DMS79 treated with DMSO at 0.1 percent for 48 hours (cell line): ENCODE results near the gene ZMYM1.
"Not testable (repeated sequence)": the region's sequence is repeated elsewhere in the genome, so short reads cannot be mapped to it uniquely, and the experiment has no call there.

Experiments used
- DNase-seq: peaks from one replicate; lab custom pipeline; 2025; lab: John Stamatoyannopoulos, UW

Gene ZMYM1

GRCh38 chr1:35079003-35079930 is at the start of gene ZMYM1:
TSS of gene ZMYM1 (plus strand) at chr1:35079385. CDS start at chr1:35093988, 14,603 bp downstream.
- DNase-seq = peak; percentile 93

DNA sequence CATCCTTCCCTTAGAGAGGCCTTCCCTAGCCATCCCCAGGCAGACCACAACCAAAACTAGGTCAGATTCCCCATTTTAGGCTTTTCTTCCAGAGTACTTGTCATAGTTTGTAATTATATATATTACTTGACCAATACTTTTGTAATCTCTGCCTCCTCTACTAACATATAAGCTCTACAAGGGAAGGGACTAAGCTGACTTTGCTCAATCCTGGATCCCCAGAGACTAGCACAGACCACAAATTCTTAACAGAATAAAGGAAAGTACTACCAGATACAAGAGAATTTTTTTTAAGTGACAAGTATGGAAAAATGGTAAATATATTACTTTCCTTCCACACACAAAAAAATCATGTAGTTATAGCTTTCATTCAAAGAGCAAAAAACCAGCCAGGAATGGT is 49.4 kb upstream of the ZMYM1 start:
- no peak for DNase-seq

GRCh38 chr1:35030338-35030737 is 48.8 kb upstream of the ZMYM1 start:
- no peak for DNase-seq

GRCh38 chr1:35030756-35031446 is 48.3 kb upstream of the ZMYM1 start:
- DNase-seq = peak; percentile 18

DNA sequence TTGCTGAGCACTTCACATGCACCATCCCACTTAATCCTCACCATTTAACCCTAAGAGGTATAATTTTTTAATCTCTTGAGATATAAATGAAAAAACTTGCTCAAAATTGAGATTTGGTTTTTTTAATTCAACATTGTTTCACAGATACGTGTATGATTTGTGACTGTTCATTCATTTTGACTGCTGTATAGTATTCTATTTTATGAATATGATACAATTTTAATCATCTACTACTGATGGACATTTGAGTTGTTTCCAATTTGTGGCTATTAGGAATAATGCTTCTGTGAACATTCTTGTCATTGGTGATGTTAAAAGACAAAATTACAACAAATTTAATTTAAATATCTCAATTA is 46.8 kb upstream of the ZMYM1 start:
- no peak for DNase-seq

DNA sequence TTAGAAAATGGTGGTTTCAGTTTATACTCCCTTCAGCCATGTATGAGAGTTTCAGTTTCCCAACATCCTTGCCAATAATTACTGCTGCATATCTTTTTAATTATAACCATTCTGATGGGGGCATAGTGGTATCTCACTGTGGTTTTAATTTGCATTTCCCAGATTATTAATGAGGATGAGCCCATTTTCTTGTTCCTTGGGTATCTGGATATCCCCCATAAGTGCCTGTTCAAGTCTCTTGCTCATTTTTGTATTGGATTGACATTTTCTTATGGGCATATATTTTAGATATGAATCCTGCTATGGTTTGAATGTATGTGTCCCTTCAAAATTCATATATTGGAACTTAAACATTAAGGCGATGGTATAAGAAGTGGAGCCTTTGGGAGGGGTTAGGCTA is 45.8 kb upstream of the ZMYM1 start:
- no peak for DNase-seq

GRCh38 chr1:35036621-35037020 is 42.6 kb upstream of the ZMYM1 start:
- no peak for DNase-seq

DNA sequence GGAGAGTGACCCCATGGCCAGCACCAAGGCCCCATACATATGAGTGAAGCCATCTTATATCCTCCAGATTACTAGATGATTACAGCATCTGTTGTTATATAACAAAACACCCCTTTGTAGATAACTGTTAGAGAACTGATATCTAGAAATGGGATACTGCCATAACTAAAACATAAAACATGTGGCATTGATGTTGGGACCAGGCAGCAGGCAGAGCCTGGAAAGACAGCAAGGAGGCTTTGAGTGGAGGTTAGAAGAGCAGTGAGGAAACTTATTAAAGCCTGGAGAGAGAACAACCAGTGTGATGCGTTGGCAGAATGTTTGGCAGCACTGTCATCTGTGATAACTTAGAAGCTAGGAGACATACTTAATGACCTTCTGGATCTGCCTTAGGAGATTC is 42.0 kb upstream of the ZMYM1 start:
- no peak for DNase-seq

GRCh38 chr1:35038723-35039122 is 40.5 kb upstream of the ZMYM1 start:
- no peak for DNase-seq

DNA sequence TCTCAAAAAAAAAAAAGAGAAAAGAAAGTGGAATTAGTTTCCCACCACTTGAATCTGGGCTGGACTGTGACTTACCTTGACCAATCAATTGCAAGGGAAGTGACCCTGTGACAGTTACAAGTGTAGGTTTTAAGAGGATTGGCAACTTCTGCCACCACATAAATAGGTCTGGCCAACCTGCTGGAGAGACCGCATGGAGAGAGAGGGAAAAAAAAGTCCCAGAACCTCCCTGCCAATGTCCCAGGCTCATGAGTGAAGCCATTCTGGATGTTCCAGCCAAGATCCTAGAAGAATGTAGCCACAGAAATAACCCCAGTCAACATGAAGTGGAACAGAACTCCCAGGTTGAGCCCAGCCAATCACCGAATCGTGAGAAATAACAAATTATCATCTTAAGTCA is 35.7 kb upstream of the ZMYM1 start:
- DNase-seq = no peak

- no peak for DNase-seq
Observed at GRCh38 chr1:35044431-35044830, 34.8 kb upstream of the ZMYM1 start.

DNA sequence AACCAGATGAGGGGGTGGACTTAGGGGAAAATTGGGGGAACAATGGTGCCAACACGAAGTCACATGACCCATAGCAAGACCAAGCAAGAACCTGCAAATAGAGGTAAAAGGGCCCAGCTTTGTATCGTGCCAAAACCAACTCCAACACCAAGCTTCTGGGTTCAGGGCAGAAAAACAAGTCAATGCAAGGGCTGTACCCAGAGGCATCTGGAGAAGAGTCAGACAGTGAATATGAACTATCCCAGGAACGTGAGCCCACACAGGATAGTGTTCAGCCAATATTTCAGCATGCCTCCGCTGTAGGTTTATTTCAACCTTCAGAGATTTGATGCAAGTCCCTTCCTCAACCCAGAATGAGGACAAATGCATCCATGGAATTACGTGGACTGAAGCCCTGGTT is 32.5 kb upstream of the ZMYM1 start:
- DNase-seq = no peak

DNA sequence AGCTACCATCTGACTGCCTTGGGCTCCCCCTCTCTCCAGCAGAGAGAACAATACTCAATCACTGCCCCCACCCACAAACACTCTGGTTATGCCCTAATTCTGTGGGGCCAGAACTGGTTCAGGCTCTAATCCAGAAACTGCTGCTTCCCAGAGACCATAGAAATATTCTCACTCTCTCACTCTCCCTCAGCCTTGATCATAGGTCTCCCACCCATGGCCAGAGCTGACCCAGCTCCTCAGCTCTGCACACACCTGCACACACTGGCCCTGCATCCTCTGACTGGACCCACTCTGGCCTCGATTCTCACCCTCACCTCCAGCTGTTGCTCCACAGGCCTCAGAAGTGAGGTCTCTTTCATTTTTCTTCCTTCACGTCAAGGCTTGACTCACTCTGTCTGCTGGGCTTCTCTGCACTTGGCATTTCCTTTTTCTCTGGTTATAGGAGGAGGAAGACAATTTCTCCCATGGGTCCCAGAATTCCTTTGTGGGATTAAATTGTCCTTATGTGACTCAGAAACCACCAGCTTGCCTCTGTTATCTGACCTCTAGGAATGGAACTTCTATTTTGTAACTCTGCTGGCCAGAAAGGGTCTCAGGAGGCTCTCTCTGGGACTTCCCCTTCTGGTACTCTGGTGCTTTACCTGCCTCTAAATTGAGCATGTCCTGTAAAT is 31.9 kb upstream of the ZMYM1 start:
- DNase-seq = no peak

DNA sequence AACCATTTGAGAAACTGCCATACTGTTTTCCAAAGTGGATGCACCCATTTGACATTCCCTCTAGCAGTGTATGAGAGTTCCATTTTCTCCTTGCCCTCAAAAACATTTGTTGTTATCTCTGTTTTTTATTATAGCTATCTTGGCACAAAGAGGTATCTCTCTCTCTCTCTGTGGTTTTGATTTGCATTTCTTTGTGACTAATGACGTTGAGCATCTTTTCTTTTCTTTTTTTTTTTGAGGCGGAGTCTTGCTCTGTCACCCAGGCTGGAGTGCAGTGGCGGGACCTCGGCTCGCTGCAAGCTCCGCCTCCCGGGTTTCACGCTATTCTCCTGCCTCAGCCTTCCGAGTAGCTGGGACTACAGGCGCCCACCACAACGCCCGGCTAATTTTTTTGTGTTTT is 30.1 kb upstream of the ZMYM1 start:
- DNase-seq = no peak

DNA sequence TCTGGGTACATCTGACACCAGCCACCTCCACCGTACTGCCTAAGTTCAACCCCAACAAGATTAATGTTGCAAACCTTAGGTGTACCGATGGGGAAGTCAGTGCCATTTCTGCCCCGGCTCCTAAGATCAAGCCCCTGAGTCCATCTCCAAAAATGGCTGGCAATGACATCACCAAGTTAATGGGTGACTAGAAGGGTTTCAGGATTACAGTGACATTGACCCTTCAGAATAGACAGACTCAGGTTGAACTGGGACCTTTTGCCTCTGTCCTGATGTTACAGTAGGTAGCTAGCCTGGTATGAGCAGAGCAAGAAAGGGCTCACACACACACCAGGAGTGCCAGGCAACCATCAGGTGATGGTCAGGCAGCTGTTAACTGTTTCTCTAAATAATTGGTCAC is 25.8 kb upstream of the ZMYM1 start:
- no peak for DNase-seq

DNA sequence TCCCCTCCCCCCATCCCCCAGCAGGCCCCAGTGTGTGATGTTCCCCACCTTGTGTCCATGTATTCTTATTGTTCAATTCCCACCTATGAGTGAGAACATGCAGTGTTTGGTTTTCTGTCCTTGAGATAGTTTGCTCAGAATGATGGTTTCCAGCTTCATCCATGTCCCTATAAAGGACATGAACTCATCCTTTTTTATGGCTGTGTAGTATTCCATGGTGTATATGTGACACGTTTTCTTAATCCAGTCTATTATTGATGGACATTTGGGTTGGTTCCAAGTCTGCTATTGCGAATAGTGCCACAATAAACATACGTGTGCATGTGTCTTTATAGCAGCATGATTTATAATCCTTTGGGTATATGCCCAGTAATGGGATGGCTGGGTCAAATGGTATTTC is 24.9 kb upstream of the ZMYM1 start:
- not testable (repeated sequence) for DNase-seq

GRCh38 chr1:35058321-35058720 is 20.9 kb upstream of the ZMYM1 start:
- DNase-seq = not testable (repeated sequence)

- no peak for DNase-seq
Observed at GRCh38 chr1:35058988-35059387, 20.2 kb upstream of the ZMYM1 start.

DNA sequence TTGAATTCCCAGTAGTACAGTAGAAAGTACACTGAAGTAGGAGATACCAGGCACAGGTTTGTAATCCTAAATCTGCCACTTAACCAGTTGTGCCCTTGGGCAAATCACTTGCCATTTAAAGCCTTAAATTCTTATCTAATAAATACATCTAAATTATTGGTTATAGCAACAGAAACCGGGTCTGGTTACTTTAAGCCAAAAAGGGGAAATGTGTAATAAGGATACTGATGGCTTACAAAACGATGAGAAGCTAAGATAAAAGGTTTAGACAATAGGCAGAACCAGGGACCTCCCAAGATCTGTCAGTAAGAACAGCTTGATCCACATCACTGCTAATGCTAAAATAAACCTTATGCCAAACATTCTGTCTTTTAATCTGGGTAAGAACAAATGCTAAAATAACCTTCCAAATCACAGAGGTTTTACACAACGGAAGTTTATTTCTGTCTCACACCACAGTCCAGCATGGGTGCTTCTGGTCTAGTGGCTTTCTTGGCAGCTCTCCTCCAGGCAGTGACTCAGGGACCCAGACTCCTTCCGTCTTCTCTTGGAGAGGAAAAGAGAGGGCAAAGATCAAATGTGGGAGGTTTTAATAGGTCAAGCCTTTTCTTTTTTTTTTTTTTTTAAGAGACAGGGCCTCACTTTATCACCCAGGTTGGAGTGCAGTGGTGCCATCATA is 16.5 kb upstream of the ZMYM1 start:
- DNase-seq = no peak

- no peak for DNase-seq
Observed at GRCh38 chr1:35064265-35064664, 14.9 kb upstream of the ZMYM1 start.

- no peak for DNase-seq
Observed at GRCh38 chr1:35069746-35070145, 9.4 kb upstream of the ZMYM1 start.

DNA sequence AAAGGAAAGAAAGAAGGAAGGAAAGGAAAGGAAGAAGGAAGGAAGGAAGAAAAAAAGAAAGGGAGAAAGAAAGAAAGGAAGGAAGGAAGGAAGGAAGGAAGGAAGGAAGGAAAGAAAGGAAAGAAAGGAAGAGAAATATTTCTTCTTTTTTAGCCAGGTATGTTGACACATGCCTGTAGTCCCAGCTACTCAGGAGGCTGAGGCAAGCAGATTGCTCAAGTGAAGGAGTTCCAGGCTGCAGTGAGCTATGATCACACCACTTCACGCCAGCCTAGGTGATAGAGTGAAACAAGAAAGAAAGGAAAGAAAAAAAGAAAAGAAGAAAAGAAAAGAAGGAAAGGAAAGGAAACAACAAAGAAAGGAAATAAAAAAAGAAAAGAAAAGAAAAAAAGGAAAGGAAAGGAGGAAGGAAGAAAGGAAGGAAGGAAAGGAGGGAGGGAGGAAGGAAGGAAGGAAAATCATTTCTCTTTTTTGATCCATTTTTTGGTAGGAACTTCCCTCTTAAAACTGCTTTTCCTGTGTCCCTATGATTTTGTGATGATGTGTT is 5.8 kb upstream of the ZMYM1 start:
- no peak for DNase-seq
